Measurements from ENCODE around the gene MTA2. TPM values are rescaled to one million over a fixed set of nuclear protein-coding genes. Genes with fewer than 3 reads are reported as not detected.

The MTA2 gene
- total RNA-seq, 4 donors from 2014 or later: 107 to 125 (median 110) TPM

GRCh38 chr11:62611705-62612365, 10.2 kb upstream of the MTA2 start:
- peaks cover 42% of the 10 kb centered on the region for H3K36me3 ChIP-seq
- DNase-seq (ENCODE audit: low spot score in 2 of 2): no peak

DNA sequence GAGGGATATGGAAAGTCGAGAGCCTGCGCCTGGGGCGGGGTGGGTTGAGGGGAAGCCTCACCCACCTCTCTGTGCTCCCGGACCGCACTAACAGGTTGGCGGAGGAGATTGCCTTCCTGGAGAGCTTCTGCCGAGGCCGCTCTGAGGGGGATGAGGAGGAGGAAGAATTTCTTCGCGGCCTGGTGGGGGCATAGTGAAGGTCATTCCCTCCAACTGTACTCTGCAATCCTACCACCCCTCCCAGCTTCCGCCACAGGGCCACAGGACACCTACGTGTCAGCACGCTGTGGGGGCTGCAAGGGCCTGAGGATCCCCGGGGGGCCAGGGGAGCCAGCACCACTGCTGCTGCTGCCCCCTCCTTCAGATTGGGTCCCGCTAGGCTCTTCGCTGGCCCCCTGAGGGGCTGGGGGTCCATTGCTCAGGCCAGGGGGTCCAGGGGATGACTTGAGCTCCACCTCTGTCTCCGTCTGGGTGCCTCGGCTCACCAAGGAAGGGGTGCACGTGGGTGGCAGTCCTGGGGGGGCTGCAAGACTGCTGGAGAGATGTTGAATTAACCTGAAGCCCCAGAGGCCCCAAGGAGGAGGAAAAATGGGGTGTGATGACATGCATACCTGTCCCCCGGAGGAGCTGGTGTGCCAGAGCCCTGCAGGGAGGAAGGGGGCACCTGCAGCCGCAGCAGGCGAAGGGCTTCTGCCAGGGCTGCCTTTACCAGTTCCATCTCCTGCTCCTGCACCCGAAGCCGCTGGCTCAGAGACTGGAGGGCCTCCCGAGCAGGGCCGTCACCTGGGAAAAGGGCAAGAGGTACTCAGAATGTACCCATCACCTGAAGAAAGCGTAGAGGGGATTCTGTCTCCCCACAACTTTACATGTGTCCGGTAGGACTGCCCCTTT, 9.4 kb upstream of the MTA2 start:
- Histone ChIP-seq H3K9me3 (no peaks in the 10 kb centered on the region), H3K27me3 (no peaks in the 10 kb centered on the region), H3K36me3 (peaks cover 39% of the 10 kb centered on the region), H3K4me3 (peak overlapping the region; percentile 88), H3K4me1 (peaks cover 39% of the 10 kb centered on the region), H3K27ac (peak overlapping the region; percentile 94)
- WGBS: 70% methylated on average over 24 of the region's 28 CpGs
- TF ChIP-seq POLR2A (IDR thresholded peaks at IDR 0.05) (no peak), POLR2AphosphoS5 (IDR thresholded peaks at IDR 0.05) (no peak)
- TF ChIP-seq, protein P1, sequence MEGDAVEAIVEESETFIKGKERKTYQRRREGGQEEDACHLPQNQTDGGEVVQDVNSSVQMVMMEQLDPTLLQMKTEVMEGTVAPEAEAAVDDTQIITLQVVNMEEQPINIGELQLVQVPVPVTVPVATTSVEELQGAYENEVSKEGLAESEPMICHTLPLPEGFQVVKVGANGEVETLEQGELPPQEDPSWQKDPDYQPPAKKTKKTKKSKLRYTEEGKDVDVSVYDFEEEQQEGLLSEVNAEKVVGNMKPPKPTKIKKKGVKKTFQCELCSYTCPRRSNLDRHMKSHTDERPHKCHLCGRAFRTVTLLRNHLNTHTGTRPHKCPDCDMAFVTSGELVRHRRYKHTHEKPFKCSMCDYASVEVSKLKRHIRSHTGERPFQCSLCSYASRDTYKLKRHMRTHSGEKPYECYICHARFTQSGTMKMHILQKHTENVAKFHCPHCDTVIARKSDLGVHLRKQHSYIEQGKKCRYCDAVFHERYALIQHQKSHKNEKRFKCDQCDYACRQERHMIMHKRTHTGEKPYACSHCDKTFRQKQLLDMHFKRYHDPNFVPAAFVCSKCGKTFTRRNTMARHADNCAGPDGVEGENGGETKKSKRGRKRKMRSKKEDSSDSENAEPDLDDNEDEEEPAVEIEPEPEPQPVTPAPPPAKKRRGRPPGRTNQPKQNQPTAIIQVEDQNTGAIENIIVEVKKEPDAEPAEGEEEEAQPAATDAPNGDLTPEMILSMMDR (IDR thresholded peaks at IDR 0.05): no peak
- DNase-seq (ENCODE audit: low spot score in 2 of 2): no peak

More at GRCh38 chr11:62611705-62612365, 10.2 kb upstream of the MTA2 start:
- under 1% methylated on average over 25 of the region's 34 CpGs for WGBS
- TF ChIP-seq POLR2A (IDR thresholded peaks at IDR 0.05) (no peak), POLR2AphosphoS5 (IDR thresholded peaks at IDR 0.05) (no peak), EP300 (IDR thresholded peaks at IDR 0.05) (no peak)
- TF ChIP-seq, protein P1 (IDR thresholded peaks at IDR 0.05): no peak
- Histone ChIP-seq H3K27me3 (no peaks in the 10 kb centered on the region), H3K27ac (peak overlapping the region; percentile 94), H3K9me3 (no peaks in the 10 kb centered on the region), H3K4me3 (peak overlapping the region; percentile 88), H3K4me1 (peaks cover 39% of the 10 kb centered on the region)

DNA sequence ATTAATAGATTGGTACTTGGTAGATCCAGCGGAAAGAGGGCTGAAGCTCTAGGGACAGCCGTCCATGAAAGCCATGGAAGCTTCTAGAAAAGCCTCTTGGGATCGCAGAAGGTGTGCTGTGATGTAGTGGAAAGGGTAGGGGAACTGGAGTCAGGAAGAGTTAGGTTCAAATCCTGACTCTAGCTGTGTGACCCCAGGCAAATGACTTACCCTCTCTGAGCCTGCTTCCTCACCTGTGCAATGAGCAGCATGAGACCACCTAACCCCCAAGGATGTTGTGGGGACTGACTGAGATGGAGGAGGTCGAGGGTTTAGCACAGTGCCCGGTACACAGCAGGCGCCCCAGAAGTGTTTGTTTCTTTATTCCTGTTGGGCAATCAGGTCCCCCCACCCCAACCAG, 8.7 kb upstream of the MTA2 start:
- Histone ChIP-seq H3K4me3 (no peak overlapping the region), H3K27ac (no peak overlapping the region), H3K9me3 (no peaks in the 10 kb centered on the region), H3K36me3 (peaks cover 38% of the 10 kb centered on the region), H3K4me1 (peaks cover 39% of the 10 kb centered on the region), H3K27me3 (no peaks in the 10 kb centered on the region)
- WGBS: 96% methylated on average over 5 of the region's 6 CpGs
- TF ChIP-seq POLR2AphosphoS5 (IDR thresholded peaks at IDR 0.05) (no peak), EP300 (IDR thresholded peaks at IDR 0.05) (no peak), POLR2A (IDR thresholded peaks at IDR 0.05) (no peak)
- TF ChIP-seq, protein P1 (IDR thresholded peaks at IDR 0.05): no peak
- DNase-seq (ENCODE audit: low spot score in 2 of 2): no peak

- no peaks in the 10 kb centered on the region for H3K9me3 ChIP-seq
- no peak overlapping the region for H3K4me3 ChIP-seq
- TF ChIP-seq POLR2AphosphoS5 (IDR thresholded peaks at IDR 0.05) (no peak), POLR2A (IDR thresholded peaks at IDR 0.05) (no peak), EP300 (IDR thresholded peaks at IDR 0.05) (no peak)
- TF ChIP-seq, protein P1 (IDR thresholded peaks at IDR 0.05): no peak
- no peak overlapping the region for H3K27ac ChIP-seq
- no peak for DNase-seq (ENCODE audit: low spot score in 2 of 2)
- peaks cover 38% of the 10 kb centered on the region for H3K36me3 ChIP-seq
- H3K4me1 ChIP-seq: peaks cover 30% of the 10 kb centered on the region
- 97% methylated on average over 12 of the region's 12 CpGs for WGBS
- no peaks in the 10 kb centered on the region for H3K27me3 ChIP-seq
Measured at GRCh38 chr11:62608776-62609175, 7.1 kb upstream of the MTA2 start.

GRCh38 chr11:62607714-62608113, 6.0 kb upstream of the MTA2 start:
- TF ChIP-seq, protein P1 (IDR thresholded peaks at IDR 0.05): no peak
- TF ChIP-seq EP300 (IDR thresholded peaks at IDR 0.05) (no peak), POLR2AphosphoS5 (IDR thresholded peaks at IDR 0.05) (no peak), POLR2A (IDR thresholded peaks at IDR 0.05) (no peak)
- Histone ChIP-seq H3K9me3 (no peaks in the 10 kb centered on the region), H3K27ac (no peak overlapping the region), H3K27me3 (no peaks in the 10 kb centered on the region), H3K36me3 (peaks cover 38% of the 10 kb centered on the region), H3K4me3 (no peak overlapping the region), H3K4me1 (peaks cover 31% of the 10 kb centered on the region)
- no peak for DNase-seq (ENCODE audit: low spot score in 2 of 2)
- WGBS: 79% methylated on average over 4 of the region's 4 CpGs

All from suprapubic skin (tissue), 4 donors.